SH-SY5Y (cell line): ENCODE results near the gene PREX1.

Experiments
- GATA2 ChIP-seq: IDR thresholded peaks from 2 replicates; pipeline ENCODE4 v1.6.1; 2011; ENCODE audit warnings: mild to moderate bottlenecking, low read depth, low read length
- GATA3 ChIP-seq: IDR thresholded peaks from 2 replicates; pipeline ENCODE4 v1.6.1; 2011; ENCODE audit warnings: low read depth, mild to moderate bottlenecking, low read length, moderate library complexity

- TF ChIP-seq GATA3 (no peak), GATA2 (no peak)
Measured at GRCh38 chr20:48826069-48826468, 1.7 kb downstream of the PREX1 start.
